HepG2 (cell line): ENCODE data around the gene SIK3. TPM values are rescaled to one million over a fixed set of nuclear protein-coding genes. Genes with fewer than 3 reads are reported as not detected.

ENCODE experiments used
- ARID3A ChIP-seq: IDR thresholded peaks from 2 replicates; pipeline ENCODE4 v1.6.1; 2012; ENCODE audit warnings: low read depth, low read length, improper control_type of control experiment
- CHCHD3 ChIP-seq: sonication (generic); formaldehyde crosslinking; IDR thresholded peaks from 2 replicates; pipeline ENCODE4 v1.8.0; 2022; ENCODE audit warnings: mild to moderate bottlenecking, missing genetic modification reagents, moderate library complexity
- ELF3 ChIP-seq: IDR thresholded peaks from 2 replicates; pipeline ENCODE4 v1.6.1; 2016; ENCODE audit warnings: missing genetic modification reagents, missing compliant biosample characterization
- HDAC6 ChIP-seq: fragments of 200-600 bp; sonication (generic); IDR thresholded peaks from 2 replicates; pipeline ENCODE4 v1.7.0; 2017; ENCODE audit warnings: mild to moderate bottlenecking, antibody characterized with exemption, low read length, low read depth
- IKZF5 ChIP-seq: IDR thresholded peaks from 2 replicates; pipeline ENCODE4 v1.6.1; 2018; ENCODE audit warnings: missing genetic modification reagents, mild to moderate bottlenecking, missing compliant biosample characterization
- LCORL ChIP-seq, 2 experiments: fragments of 450-650 bp in 1 of 2; sonication (generic) in 1 of 2; formaldehyde crosslinking in 1 of 2; IDR thresholded peaks; 2 replicates each; pipeline versions ENCODE4 v1.5.0 to v1.6.1; 2017 to 2020; ENCODE audit warnings: antibody characterized with exemption in 1 of 2, missing genetic modification reagents in 1 of 2
- MEIS1 ChIP-seq: sonication (generic); formaldehyde crosslinking; IDR thresholded peaks from 2 replicates; pipeline ENCODE4 v1.9.0; 2021; ENCODE audit warnings: mild to moderate bottlenecking, missing genetic modification reagents, moderate library complexity, borderline replicate concordance
- MYC ChIP-seq: sonication (generic); formaldehyde crosslinking; IDR thresholded peaks from 2 replicates; pipeline ENCODE4 v1.9.0; 2021; ENCODE audit warnings: missing genetic modification reagents, borderline replicate concordance
- NONO ChIP-seq, 2 experiments: fragments of 450-650 bp in 1 of 2; sonication (generic) in 1 of 2; formaldehyde crosslinking in 1 of 2; IDR thresholded peaks in 1 of 2; conservative IDR thresholded peaks in 1 of 2; 2 replicates each; pipeline versions ENCODE4 v1.6.1 to v1.8.0; 2017 to 2022; ENCODE audit warnings: mild to moderate bottlenecking in 1 of 2, missing genetic modification reagents in 1 of 2, moderate library complexity in 1 of 2
- RFXANK ChIP-seq: IDR thresholded peaks from 2 replicates; pipeline ENCODE4 v1.6.1; 2016
- RNF219 ChIP-seq: sonication (generic); formaldehyde crosslinking; IDR thresholded peaks from 2 replicates; pipeline ENCODE4 v1.5.0; 2020; ENCODE audit warnings: mild to moderate bottlenecking, missing genetic modification reagents
- SMC3 ChIP-seq: IDR thresholded peaks from 2 replicates; pipeline ENCODE4 v1.6.1; 2011; ENCODE audit warnings: low read length, improper control_type of control experiment
- THYN1 ChIP-seq: sonication (generic); formaldehyde crosslinking; IDR thresholded peaks from 2 replicates; pipeline ENCODE4 v1.8.1; 2023; ENCODE audit warnings: low read depth, mild to moderate bottlenecking, moderate library complexity, missing genetic modification reagents, borderline replicate concordance
- ZBTB10 ChIP-seq: sonication (generic); formaldehyde crosslinking; IDR thresholded peaks from 2 replicates; pipeline ENCODE4 v1.4.0; 2020; ENCODE audit warnings: missing genetic modification reagents, borderline replicate concordance
- ZNF121 ChIP-seq: sonication (generic); formaldehyde crosslinking; IDR thresholded peaks from 2 replicates; pipeline ENCODE4 v1.5.0; 2020; ENCODE audit warnings: mild to moderate bottlenecking, missing genetic modification reagents
- polyA plus RNA-seq, 8 experiments: library from polyadenylated mRNA; depleted of rRNA in 3 of 8; stranded (reverse) in 7 of 8; unstranded in 1 of 8; fragments of >200 nt; fragmentation: Illumina TruSeq in 4 of 8; extraction: Trizol in 4 of 8; gene quantifications; 2 replicates each; pipeline versions ENCODE4 v1.2.1 to v1.2.3, GENCODE V29; 2011 to 2016; ENCODE audit warnings: low read depth in 4 of 8, missing spikeins in 1 of 8, mixed read lengths in 1 of 8; ENCODE audit not compliant: insufficient read depth in 1 of 8
- total RNA-seq, 5 experiments: library from RNA; depleted of rRNA; stranded (reverse); fragments of >200 nt; fragmentation: Illumina TruSeq; extraction: Trizol; gene quantifications; 2 replicates each; pipeline ENCODE4 v1.2.3, GENCODE V29; 2016; ENCODE audit warnings: low read depth in 1 of 5

Gene SIK3
- total and polyA plus RNA-seq, 2 of the 13 experiments (the other 11 are each of a cell fraction or from before 2014, with no cell fraction given), result 5.7 to 9.8 TPM

- TF ChIP-seq IKZF5 (CRISPR knock-in tag) (peak; percentile 89; the same call in 1 of the 2 replicates), SMC3 (no peak), NONO (IDR thresholded peaks at IDR 0.05) (no peak), NONO (CRISPR knock-in tag; conservative IDR thresholded peaks at IDR 0.05) (peak; percentile 93), ELF3 (CRISPR knock-in tag) (peak; percentile 78), ZBTB10 (CRISPR knock-in tag) (peak; percentile 78; the same call in 1 of the 2 replicates), RFXANK (CRISPR knock-in tag) (0 out of 2 replicates have a peak, but pooled peaks have one; percentile 58), MEIS1 (CRISPR knock-in tag) (no peak), THYN1 (CRISPR knock-in tag) (peak; percentile 68; the same call in 1 of the 2 replicates), MYC (CRISPR knock-in tag) (peak; percentile 55), RNF219 (no peak), ZNF121 (peak; percentile 28; the same call in 1 of the 2 replicates), LCORL (IDR thresholded peaks at IDR 0.05) (no peak), LCORL (CRISPR knock-in tag; IDR thresholded peaks at IDR 0.05) (no peak), CHCHD3 (CRISPR knock-in tag) (peak; percentile 85; the same call in 1 of the 2 replicates), HDAC6 (0 out of 2 replicates have a peak, but pooled peaks have one; percentile 83), ARID3A (peak; percentile 60; the same call in 1 of the 2 replicates)
These were observed 260.8 kb downstream of the SIK3 start, which contains the start of gene APOA1 (continued) for GRCh38 chr11:116837231-116838091.
